NCI-H460 (cell line): ENCODE results near the gene TBC1D4. TPM values are rescaled to one million over a fixed set of nuclear protein-coding genes. Genes with fewer than 3 reads are reported as not detected.

Experiments
- DNase-seq: peaks from one replicate; pipeline ENCODE4 v3.0.0-alpha.2; 2016; ENCODE audit warnings: low read depth; ENCODE audit errors: extremely low read depth
- polyA plus RNA-seq: library from polyadenylated mRNA; depleted of rRNA; stranded (reverse); fragments of >200 nt; gene quantifications from 2 replicates; pipeline ENCODE4 v1.2.3, GENCODE V29; 2014; cell fraction: nucleus; rRNA removed
- total RNA-seq: library from RNA; depleted of rRNA; stranded (reverse); fragments of >200 nt; shearing (Covaris generic); gene quantifications from 2 replicates; pipeline ENCODE4 v1.2.3, GENCODE V29; 2014; rRNA removed

The TBC1D4 gene
- 12.9 and 14.0 TPM in 2 replicates for total RNA-seq
- polyA plus RNA-seq, result 14.1 and 15.4 TPM in 2 replicates

GRCh38 chr13:75482070-75482819 lies at the start of gene TBC1D4:
Gene TBC1D4 (minus strand): TSS chr13:75482169. CDS start chr13:75481767, 402 bp downstream.
- DNase-seq, result peak; percentile 91

- DNase-seq, result no peak
These were observed 48.6 kb upstream of the TBC1D4 start for GRCh38 chr13:75530549-75530961.

GRCh38 chr13:75521956-75522355 lies 40.0 kb upstream of the TBC1D4 start:
- DNase-seq, result no peak

GRCh38 chr13:75518439-75519088 lies 36.6 kb upstream of the TBC1D4 start:
- DNase-seq, result no peak

GRCh38 chr13:75514080-75514995 lies 32.4 kb upstream of the TBC1D4 start:
- DNase-seq, result no peak

GRCh38 chr13:75513271-75513670 lies 31.3 kb upstream of the TBC1D4 start:
- no peak for DNase-seq

GRCh38 chr13:75512253-75512652 lies 30.3 kb upstream of the TBC1D4 start:
- DNase-seq, result no peak

- DNase-seq, result no peak
These were observed 29.2 kb upstream of the TBC1D4 start for GRCh38 chr13:75511051-75511625.

GRCh38 chr13:75508002-75508548 lies 26.1 kb upstream of the TBC1D4 start:
- no peak for DNase-seq

GRCh38 chr13:75507027-75508001 lies 25.3 kb upstream of the TBC1D4 start:
- DNase-seq, result no peak

GRCh38 chr13:75506018-75506417 lies 24.0 kb upstream of the TBC1D4 start:
- no peak for DNase-seq

- no peak for DNase-seq
These were observed 23.4 kb upstream of the TBC1D4 start for GRCh38 chr13:75505327-75505726.

- DNase-seq, result no peak
These were observed 14.0 kb upstream of the TBC1D4 start for GRCh38 chr13:75495938-75496337.

- no peak for DNase-seq
These were observed 12.5 kb upstream of the TBC1D4 start for GRCh38 chr13:75494491-75494890.

GRCh38 chr13:75493156-75493555 lies 11.2 kb upstream of the TBC1D4 start:
- DNase-seq, result no peak

- no peak for DNase-seq
These were observed 10.4 kb upstream of the TBC1D4 start for GRCh38 chr13:75492389-75492788.

- DNase-seq, result no peak
These were observed 9.4 kb upstream of the TBC1D4 start for GRCh38 chr13:75491376-75491775.

- DNase-seq, result peak; percentile 42
These were observed 7.7 kb upstream of the TBC1D4 start for GRCh38 chr13:75489502-75490263.
